HCEC 1CT (cell line): ENCODE data around the gene FOXP1.
A peak's percentile ranks its signal among the peaks of the same experiment; 100 is the strongest.

Source experiments
- DNase-seq: peaks from one replicate; pipeline ENCODE4 v3.0.0-alpha.2; 2017

FOXP1 gene

DNA sequence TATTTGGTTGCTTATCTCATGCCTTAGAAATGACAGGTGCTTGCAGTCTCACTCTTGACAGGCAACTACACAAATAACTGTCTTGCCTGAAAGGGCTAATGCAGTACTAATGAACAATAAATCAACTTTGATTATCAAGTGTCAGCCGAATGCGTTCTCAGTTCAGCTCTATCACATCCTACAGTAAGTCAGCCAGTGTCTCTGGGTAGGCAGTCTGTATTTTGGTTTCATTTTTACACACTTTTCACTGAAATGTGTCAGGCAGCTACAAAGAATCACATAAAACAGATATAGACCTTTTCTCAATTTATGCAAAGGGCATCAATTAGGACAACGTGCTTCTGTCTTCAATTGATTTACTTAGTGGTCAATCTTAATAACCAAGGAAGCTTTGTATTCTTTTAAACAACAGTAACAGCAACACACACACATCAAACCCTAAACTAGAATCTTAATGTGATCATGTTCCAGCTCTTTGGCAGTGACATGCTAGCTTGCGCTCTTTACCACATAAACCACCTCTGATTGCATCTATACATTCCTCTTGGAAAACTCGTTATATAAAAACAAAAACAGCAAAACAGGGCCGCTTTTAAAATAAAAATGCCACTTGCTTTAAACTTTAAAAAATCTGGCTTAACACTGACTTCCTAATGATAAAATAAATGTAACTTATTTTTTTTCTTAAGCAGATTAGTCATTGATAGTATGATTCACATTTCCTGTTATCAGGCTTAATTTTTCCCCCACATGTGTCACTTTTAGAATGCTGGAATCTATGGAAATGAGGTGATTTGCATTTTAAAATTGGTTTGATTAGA is 520.4 kb downstream of the FOXP1 start:
- peak; percentile 59 for DNase-seq

DNA sequence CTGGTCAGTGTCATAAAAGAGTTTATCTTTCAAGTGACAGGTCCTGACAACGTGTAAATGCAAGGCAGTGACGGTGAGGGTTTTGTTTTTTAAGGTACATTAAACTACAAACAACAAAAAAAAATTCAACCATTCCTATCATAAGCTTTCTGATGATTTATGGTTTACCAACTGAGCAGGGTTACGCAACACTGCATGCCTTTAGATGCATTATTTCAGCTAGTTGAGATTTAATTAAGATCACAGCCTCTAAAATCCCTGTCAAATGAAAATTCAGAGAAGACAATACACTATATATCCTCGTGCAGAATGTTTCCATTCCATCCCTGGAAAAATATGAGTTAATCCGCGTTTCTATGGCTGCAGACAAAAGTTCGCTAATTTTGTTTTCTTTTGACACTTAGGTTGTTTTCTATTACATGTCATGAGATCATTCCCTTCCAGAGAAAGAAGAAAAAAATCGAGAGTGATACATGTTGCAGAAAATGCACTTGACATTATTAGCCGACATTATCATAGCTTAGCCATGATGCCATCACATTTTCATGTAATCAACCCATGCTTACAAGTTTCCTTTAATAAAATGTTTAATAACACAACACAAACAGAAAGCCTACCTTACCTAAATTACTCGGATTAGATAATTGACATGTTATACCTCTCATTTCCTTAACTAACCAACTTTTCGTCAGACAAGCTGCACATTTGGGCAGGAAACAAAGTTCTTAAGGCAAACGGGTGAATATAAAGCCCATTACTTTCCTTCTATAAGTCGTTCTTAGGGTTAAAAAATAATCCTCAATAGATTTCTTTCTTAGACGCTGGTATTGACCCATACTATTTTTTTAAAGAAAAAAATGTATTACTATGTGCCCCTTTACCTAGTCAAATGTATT is 521.2 kb downstream of the FOXP1 start:
- DNase-seq, result peak; percentile 37

DNA sequence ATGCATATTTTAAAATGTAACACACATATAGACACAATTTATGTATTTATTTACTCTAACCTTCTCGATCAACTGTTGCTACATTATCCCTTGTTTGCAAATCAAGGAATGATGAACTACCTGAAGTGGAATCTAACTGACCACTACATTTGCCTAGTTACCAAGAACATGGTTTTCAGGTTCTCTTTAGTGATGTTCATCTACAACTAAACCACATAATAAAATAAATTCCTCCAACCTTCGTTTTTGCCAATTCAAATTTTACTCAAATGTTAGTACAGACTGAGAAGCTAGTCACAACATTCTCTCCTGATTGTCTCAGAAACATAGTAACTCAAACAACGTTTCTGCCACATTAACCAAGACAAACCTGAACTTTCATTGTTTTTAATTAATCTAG is 521.9 kb downstream of the FOXP1 start:
- DNase-seq, result no peak

DNA sequence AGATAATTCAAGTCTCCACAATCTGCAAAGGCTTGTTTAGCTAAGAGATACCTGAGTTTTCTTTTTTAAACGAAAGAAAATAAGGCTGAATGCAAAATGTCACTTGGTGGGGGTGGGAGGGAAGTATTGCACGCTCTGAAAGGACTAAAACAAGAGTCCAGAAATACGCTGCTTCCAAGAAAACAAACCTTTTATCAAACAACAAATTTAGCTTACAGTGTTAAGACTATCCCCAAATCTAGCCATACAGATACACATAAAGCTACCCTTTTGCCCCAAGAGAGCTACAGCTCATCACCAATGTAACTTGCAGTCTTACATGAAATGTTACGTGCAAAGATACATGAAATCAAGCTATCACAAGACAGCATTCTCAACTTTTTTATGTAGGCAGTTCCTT is 522.5 kb downstream of the FOXP1 start:
- DNase-seq, result no peak

DNA sequence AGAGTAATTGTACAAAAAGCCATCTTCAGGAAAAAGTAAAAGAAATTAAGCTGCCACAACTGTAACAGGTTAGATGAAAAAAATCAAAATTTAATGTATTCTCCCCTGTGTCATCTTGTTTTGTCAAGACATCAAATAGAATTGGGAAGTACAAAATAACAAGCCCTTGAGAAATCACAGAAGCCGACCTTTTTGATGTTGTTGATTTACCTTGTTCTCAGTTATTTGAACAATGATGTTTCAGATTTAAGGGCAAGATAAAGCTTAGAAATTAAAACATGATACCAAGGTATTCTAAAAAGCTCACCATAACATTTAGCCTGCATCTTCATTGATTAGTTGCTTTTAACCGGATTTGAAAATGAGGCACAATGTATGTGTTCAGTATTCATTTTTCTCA is 523.0 kb downstream of the FOXP1 start:
- DNase-seq, result no peak

DNA sequence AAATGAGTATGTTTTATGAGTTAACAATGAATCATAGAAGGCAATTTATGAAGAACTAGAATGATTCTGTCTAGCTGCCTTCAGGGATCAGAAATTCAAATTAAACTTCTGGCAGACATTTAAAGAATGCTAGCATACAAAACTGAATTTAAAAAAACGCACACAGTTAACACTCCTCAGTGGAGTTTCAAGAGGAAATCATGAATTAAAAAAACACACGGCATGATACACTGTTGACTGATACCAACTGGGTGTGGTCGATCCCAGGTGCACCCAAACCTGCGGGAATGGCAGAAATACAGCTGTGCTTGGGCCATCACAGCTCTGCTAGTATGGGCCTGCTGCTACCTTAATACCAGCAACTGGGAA is 526.0 kb downstream of the FOXP1 start:
- peak; percentile 60 for DNase-seq

DNA sequence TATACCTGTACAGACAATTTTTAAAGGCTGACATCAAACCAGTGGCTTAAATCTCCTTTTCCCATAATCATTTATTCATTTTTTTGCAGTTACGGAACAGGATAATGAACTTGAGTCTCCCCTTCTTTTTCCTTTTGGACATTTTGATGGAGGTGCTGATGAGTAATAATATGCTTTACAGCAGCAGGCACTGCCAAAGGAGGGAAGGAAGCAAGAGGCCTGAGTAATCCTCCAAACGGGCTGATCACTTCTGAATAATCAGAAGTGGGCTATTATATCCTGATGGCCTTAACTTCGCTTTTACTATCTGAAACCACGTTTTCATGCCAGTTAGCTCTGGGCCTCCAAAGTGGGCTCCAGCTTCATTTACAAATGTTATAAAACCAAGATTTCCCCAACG is 527.2 kb downstream of the FOXP1 start:
- DNase-seq, result peak; percentile 78

DNA sequence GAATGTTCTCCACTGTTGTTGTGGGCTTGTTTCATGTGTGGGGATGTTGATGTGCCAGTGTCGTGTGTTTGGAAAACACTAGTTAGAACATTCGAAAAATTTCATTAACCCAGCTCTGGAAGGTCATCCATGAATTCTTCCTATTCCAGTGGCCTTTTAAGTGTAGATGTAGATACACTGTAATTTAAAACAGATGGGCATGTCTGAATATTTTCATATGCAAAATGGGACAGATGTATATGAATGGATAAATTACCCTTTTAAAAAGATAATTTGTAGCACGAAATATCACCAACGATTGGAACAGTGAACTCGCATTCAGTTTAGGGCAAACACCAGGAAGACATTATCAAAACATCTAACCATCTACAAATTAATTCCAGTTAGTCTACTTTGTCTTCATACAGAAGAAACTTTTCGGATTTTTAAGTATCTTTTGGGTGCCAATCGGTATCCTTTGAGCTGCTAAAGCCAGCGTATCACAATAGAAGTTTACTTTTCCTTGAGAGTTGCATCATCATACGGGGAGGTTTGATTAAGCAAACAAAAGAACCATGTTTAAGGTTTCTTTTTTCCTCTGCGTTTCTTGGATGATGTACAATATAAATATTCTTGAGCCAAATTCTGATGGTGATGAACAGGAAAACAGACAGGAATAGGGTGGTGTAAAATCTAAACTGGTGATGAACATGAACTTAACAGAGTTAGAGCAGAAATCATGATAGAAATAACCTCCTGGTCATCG is 528.1 kb downstream of the FOXP1 start:
- peak; percentile 39 for DNase-seq

DNA sequence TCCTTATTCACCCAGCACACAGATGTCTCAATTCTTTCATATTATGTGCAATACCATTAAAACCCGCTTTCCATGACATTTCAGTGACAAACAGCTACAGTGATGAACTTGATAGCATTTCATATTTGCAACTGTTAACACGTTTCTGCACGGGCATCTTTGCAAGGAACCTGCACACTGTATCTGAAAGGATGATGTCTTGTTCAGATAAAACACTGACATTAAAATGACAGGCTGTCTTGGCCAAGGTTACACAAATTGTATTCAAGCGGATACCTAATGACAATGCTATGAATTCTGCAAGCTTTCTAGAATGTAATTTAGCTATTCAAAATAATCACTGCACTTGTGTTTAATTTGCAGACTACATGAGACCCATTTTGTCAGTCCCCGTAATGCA is 529.2 kb downstream of the FOXP1 start:
- DNase-seq, result no peak

DNA sequence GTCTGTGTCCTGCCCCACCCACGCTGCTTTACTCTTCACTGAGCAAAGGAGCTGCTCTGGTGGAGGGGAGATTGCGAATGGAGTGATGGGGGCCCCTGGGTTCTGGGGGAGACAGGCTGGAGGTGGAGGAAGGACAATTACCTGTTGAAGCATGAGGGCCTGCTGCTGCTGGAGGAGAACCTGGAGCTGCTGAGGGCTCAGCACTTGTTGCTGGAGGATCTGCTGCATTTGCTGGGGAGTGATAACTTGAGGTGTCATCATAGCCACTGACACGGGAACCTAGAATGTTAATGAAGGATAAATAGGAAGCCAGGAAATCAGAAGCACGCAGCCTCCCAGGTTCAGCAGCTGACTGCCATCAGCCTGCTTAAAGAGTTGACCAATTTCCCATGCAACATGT is 530.0 kb downstream of the FOXP1 start:
- no peak for DNase-seq

DNA sequence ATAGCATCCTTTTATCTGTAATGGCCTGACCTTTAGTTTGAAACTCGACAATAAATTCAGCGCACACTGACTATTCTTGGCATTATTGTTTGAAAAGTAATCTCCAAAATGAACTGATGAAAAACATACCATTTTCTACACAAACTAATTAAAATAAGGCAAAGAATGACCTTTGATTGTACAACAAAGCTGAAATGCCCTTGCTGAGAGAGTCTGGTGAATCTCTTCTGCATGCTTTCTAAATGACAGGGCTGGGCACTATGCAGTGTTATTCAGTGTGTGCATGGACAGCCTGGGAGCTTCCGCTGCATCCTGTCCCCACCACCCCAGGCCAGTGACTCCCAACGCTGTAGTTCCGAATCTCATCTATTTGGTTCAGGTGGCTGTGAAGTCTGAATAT is 530.8 kb downstream of the FOXP1 start:
- DNase-seq, result no peak

DNA sequence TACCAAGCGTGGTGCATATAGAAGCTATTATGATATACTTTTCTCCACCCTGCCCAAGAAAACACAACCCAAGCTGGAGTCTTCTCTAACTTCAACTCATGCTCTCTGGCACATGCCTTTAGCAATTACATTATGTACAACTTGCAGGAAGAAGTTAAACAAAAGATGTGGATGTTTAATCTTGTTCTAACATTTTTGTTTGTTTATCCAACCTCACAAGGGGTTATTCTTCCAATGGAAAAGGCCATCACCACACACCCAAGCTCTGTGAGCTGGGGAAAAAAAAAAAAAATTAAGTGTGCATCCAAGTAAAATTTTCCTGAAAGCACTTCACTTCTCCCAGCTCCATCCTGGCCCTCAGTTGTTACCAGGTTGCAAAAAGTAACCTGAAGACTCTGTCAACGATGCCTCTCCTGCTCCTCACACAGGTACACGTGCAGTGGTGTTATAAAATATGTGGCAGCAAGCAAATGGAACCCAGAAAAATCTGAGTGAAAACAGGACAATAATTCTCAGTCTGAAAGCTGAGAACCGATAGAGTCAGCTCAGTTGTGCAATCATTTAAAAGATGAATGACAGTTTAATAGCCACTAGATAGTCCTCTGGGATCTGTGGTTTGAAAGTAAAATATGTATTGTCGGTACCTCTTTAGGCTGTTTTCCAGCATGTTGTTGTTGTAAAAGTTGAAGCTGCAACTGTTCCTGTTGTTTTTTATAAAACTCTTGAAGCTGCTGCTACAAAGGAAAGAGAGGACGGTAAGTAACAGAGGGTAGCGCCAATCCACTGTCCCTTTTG is 531.4 kb downstream of the FOXP1 start:
- DNase-seq, result peak; percentile 64

DNA sequence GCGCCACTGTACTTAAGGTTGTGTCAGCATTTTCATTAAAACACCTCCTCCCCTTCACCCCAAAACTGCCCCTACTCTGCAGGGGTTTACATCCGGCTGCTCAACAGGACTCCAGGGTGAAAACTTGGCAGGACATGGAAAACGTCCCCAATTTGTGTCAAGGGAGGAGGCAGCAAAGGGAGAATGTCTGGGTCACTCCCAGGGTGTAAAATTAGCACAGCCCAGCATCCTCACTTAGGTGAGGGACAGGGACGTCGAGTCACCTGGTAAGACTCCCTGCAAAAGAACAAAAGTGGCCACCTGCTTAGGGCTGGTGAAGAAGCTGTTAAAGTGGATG is 532.3 kb downstream of the FOXP1 start:
- no peak for DNase-seq

DNA sequence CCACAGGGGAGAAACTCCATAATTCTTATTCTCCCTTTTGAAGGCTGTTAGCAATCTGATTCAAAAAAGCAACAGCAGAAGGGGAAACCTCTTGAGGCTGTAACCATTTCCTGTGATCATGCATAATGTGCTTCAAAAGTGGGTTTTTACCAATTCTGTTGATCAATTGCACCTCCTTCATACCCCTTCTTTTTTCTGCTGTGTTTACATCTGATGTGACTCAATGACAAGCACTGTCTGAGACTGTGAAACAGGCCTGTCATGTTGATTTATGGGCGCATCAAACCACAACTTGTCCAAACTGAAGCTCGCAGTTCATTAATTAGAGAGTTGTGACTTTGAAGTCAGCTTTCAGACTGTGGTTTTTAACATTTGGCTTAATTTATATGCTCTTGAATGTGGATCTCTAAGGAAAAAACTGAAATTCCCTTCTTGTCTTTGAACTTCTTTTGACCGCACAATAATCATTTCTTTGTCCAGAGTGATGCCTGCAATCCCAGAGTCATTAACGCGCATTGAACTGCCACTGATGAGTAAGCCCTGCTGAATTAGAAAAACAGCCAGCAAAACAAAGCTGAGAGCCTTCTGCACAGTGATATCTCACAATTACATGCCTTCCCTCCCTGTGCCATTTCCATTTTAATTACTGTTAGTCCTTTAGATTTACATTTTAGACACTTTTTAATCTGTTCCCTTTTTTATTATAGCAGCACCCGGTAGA is 532.8 kb downstream of the FOXP1 start:
- no peak for DNase-seq

DNA sequence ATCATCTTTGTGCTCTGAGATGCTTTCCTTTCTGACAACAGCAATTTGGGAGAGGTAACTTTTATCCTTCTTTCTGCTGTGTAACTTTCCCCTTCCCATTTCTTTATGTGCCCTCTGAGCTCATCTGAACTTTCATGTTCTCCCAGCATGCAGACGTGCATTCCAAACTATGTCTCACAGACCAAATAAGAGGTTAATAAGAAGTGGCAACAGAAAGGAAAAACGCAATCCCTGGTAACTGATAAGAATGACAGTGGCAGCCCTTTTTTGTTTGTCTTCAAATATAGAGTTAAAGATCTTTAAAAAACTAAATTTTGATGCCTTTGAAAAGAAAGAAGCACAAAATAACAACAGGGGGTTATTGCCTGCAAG is 533.4 kb downstream of the FOXP1 start:
- DNase-seq, result no peak

DNA sequence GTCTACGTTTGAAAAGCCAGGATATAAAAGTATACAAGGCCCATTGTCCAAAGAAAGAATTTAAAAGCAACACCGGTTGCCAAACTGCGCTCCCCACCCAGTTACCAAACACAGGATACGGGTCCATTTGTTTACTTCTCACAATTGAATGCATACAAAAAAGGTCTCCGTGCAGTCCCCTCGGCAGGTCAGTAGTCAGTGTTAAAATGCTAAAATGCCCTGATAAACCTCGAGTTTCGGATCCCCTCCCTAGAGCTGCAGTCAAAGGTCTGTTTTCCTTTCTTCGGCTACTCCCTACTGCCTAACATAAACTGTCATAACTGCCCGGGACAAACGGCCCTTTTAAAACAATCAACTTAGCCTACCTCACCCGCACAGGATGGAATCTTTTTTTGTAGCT is 534.6 kb downstream of the FOXP1 start:
- DNase-seq, result no peak

DNA sequence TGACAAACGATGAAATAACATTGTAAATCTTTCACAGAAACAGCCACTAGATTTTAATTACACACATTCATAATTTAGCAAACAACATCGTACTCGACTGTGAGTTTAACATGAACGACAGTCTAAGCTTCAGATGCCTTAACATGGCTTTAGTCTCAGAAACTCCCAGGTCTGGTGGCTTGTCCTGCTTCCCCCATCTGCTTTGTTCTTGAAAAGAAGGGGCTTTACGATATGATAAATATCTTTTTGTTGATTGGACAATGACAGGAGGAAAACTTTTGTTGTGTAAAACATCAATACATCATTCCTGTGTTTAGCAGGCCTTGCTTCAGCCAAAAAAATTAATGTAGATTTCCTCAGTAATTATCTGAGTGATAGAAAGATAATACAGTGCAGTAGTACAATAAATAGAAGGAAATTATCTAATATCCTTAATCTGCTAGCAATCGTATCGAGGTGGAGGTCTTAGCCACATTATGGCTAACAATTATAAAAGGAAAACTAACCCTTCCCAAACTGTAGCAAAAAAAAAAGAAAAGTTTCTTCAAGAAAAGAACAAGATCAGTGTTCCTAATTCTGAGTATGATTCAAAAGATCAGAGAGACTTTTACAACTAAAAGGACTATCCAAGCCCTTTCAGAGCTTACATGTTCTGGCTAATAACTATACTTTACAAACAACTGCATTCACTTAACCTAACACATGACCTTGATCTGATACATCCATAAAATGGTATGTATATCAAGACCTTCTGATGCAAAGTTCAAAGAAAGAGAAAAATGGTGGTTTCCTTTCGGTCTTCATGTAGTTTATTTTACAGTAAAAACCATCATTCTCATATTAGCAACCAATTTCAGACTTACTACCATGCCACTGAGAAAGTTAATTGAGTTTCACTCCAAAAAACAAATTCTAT is 535.7 kb downstream of the FOXP1 start:
- no peak for DNase-seq

DNA sequence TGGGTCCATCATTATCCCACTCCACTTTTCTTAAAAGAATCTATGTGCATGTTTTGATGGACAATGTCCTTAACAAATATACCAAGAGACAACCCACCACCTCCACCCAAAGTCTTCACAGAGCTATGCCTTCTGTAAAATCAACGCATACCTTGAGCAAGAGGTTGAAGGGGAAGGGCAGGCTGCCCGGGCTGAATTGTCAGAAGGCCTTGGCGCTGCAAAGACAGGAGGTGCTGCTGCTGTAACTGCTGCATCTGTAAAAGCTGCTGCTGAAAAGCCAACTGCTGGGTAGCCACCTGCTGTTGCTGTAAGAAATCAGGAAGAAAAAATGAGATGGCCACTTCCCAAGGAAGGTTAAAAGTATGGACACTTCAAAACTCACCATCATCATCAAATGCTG is 536.7 kb downstream of the FOXP1 start:
- DNase-seq, result no peak

DNA sequence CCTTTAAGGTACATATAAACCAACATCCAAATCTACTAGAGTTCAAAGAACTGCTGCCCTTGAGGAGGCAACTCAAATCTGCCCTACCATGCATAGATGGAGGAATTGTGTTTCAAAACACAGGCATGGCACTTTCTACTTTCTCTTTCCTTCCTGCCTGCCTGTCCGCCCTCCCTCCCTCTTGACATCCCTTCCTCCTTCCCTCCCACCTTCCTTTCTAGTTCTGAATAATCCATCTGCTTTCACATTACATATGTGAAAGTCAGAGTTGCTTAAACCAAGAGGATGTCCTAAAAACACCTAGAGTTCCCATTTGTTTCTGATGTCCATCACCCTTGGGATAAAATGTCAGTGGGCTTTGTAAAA is 537.6 kb downstream of the FOXP1 start:
- DNase-seq, result no peak

DNA sequence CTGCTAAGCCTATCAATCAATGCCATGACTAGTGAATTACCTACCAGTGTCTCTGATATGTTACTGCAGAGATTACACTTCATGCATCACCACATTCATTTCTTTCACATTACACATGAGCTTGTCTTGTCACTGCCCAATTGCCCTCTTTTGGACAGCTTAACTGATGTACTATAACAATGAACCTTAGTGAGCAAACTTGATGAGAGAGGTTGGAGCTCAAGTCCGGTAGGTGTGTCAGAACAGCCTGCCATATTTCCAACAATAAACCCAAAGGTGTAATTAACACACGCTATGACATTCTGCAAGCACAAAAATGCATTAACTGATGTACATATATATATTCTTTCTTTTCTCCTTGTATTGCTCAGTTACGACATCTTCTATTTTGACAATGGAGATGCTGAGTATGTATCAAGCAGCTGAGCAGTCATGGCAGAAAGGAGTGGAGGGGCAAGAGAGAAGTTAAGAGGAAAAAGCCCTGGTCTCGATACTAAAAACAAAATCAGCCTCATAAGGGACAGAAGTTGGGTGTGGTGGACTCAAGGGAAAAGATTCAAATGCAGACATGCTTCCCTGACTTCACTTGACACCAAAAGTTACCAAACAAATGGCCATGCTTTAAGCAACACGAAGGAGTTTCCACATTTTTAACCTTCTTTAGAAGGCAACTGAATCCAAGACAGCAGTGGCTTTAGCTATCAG is 538.2 kb downstream of the FOXP1 start:
- DNase-seq, result no peak

DNA sequence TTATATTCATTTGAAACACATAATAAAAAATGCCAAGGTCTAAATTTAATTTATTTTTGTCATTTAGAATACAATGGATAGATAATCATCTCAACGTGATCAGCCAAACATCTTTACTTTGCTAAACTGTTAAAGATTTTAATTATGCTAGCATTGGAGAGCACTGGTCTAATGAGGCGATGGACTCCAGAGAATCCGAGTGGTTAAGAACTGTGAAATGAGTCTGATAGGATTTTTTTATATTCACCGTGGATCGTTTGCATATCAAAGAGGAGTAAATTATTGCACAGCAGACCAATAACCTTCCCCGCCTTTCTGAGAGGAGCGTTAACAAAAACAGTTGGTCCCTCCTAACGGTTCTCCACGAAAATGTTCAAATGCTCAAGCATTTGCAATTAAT is 540.8 kb downstream of the FOXP1 start:
- no peak for DNase-seq
